GM19372 (cell line): ENCODE measurements around the gene DDR1.
"Not testable (repeated sequence)": the region's sequence is repeated elsewhere in the genome, so short reads cannot be mapped to it uniquely, and the experiment has no call there.

Experiments used
- ATAC-seq: cut with Tn5 transposase; IDR thresholded peaks from one replicate; pipeline ENCODE4 v1.9.1; 2021; ENCODE audit warnings: mild to moderate bottlenecking, low read depth, moderate library complexity; ENCODE audit not compliant: unreplicated experiment

The DDR1 gene

GRCh38 chr6:30852459-30852858, 31.9 kb upstream of the DDR1 start:
- ATAC-seq: not testable (repeated sequence)

DNA sequence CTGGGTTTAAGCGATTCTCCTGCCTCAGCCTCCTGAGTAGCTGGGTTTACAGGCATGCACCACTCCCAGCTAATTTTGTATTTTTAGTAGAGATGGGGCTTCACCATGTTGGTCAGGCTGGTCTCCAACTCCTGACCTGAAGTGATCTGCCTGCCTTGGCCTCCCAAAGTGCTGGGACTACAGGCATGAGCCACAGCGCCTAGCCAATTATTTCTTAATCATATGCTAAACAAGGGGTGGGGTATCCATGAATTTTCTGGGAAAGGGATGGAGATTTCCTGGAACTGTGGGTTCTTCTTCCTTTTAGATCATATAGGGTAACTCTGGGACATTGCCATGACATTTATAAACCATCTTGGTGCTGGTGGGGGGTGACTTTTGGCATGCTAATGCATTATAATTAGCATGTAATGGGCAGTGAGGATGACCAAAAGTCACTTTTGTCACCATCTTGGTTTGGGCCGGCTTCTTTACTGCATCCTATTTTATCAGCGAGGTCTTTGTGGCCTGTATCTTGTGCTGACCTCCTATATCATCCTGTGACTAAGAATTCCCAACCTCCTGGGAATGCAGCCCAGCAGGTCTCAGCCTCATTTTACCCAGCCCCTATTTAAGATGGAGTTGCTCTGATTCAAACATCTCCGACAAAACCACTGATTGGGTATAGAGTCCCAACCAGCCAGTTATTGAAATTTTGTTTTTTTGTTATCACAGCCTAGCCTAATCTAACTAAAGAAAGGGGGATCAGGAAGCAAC, 29.9 kb upstream of the DDR1 start:
- no peak for ATAC-seq

DNA sequence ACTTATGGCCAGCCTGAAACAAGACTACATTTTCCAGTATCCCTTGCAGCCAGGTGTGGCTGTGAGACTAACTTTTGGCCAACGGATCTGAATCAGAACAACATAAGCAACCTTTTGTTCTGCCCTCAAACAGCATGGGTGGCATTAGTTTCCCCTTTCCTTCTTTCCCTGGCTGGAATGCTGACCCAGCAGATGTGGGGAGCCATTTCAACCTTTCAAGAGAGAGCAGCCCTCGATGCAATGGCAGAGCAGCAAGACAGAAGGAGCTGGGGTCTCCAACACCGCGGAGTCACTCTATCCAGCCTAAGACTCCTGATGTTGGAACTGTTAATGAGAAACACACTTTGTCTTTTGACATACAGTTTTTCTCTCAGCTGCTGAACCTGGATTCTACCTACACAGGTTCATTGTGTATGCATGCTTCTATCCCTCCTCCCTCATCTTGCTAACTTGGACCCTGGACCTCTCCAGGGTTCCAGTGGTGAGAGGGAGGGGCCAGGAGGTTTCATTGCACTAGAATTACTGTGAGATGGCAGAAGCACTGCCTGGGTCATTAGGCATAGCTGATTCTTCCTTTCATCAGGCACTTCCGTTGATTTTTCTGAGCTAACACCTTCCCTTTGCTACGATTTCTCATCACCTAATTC, 28.8 kb upstream of the DDR1 start:
- ATAC-seq: no peak

GRCh38 chr6:30857112-30857511, 27.2 kb upstream of the DDR1 start:
- ATAC-seq: no peak

- no peak for ATAC-seq
Measured at GRCh38 chr6:30857549-30857948, 26.8 kb upstream of the DDR1 start.

- not testable (repeated sequence) for ATAC-seq
Measured at GRCh38 chr6:30859726-30860125, 24.6 kb upstream of the DDR1 start.

DNA sequence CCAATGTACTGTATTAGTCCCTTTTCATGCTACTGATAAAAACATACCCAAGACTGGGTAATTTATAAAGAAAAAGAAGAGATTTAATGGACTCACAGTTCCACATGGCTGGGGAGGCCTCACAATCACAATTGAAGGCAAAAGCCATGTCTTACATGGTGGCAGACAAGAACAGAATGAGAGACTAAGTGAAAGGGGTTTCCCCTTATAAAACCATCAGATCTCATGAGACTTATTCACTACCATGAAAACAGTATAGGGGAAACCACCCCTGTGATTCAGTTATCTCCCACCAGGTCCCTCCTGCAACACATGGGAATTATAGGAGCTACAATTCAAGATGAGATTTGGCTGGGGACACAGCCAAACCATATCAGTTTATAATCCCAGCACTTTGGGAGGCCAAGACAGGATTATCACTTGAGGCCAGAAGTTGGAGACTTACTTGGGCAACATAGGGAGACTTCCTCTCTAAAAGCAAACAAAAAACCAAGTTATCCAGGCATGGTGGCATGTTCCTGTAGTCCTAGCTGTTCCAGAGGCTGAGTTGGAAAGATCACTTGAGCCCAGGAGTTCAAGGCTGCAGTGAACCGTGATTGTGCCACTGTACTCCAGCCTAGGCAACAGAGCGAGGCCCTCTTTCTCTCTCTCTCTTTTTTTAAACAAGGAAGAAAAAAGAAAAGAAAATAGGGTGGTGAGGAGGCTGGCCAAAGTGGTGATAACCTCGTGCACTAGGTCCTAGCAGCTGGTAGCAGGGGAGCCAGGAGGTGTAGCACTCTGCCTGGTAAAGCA, 22.9 kb upstream of the DDR1 start:
- ATAC-seq: no peak

DNA sequence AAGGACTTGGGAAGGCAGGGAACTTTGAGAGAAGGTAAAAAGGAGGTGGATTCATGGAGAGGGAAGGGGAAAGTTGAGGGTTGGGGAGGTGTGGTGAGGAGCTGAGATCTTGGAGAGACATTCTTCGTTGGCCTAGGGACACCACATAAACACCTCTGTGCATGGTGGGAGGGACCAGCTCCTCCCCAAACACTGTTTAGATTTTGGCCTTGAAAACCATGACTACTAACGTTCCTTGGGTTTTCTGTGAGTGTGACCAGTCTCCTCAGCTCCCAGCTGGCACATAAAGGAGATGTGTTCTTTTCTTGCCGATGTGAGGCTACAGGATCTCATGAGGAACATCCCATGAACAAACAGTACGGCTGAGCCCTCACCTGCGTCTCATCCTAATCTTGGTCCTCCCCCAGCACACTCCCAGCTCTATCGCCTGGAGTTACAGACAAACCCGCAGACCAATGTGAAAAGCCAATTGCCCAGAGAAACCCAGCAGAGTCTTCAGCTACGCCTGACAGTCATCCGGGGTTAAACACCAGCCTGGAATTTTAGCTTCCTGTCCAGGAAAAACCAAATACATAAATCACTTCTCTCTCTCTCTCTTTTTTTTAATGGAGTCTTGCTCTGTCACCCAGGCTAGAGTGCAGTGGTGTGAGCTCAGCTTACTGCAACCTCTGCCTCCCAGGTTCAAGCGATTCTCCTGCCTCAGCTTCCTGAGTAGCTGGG, 22.0 kb upstream of the DDR1 start:
- no peak for ATAC-seq

GRCh38 chr6:30864325-30864724, 20.0 kb upstream of the DDR1 start:
- no peak for ATAC-seq

DNA sequence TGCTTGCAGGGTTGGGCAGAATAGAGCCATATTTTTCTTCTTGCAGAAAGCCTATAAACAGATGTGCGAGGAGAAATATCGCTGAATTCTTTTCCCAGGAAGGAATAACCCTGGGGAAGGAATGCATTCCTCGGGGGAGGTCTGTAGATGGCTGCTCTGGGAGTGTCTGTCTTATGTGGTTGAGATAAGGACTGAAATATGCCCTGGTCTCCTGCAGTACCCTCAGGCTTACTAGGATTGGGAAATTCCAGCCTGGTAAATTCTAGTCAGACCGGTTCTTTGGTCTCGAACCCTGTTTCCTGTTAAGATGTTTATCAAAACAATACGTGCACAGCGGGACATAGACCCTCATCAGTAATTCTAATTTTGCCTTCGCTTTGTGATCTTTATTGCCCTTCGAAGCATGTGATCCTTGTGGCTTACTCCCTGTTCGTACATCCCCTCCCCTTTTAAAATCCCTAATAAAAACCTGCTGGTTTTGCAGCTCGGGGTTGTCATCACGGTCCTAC, 15.0 kb upstream of the DDR1 start:
- ATAC-seq: not testable (repeated sequence)

- no peak for ATAC-seq
Measured at GRCh38 chr6:30870546-30870945, 13.8 kb upstream of the DDR1 start.

GRCh38 chr6:30871592-30872183, 12.6 kb upstream of the DDR1 start:
- no peak for ATAC-seq

DNA sequence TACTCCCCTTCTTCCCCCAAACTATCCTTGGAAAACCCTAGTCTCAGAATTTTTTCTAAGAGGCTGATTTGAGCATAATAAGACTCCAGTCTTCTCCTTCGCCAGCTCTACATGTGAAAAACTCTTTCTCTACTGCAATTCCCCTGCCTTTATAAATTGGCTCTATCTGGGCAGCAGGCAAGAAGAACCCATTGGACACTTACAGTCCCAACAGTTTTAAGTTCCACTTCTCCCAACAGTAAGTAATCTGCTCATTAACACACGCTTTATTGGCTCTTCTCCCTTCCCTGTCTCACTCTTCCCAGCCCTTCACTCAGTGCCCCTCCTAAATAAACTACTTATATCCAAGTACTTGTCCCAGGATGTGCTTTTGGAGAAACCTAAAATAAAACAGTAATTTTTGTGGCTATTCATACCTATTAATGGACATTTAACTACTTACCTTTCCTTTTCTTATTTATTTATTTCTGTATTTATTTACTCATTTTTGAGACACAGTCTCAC, 11.1 kb upstream of the DDR1 start:
- no peak for ATAC-seq

- ATAC-seq: not testable (repeated sequence)
Measured at GRCh38 chr6:30873795-30874194, 10.5 kb upstream of the DDR1 start.

GRCh38 chr6:30875244-30876038, 8.9 kb upstream of the DDR1 start:
- ATAC-seq: no peak

DNA sequence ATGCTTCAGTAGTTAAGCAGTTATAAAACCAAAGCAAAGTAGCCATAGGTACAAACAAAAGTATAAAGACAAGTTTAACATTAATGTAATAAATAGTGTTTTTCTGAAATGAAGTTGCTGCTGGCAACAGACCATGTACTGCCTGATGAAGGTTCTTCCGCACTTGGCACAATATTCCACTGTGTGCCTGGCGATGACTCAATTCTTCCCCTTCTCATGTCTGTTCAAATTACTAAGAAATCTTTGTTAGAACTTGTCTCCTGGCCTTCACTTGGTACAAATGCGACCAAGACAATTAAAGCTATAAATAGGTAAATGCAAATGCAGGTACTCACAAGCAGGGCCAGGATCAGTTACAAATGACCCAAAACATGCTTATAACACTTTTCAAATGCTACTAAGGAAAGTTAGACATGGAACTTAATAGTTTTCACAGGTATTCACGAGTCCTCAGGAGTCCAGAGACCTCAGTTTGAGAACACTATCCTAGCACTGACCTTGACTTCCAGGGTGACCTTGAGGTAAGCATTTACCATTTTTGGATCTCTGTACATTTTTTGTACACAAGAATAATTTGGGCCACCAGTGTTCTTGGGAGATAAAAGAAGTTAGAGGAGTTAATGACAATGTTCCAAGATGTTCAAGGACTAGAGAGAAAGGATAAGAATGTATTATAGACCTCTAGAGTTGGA, 8.1 kb upstream of the DDR1 start:
- ATAC-seq: no peak

DNA sequence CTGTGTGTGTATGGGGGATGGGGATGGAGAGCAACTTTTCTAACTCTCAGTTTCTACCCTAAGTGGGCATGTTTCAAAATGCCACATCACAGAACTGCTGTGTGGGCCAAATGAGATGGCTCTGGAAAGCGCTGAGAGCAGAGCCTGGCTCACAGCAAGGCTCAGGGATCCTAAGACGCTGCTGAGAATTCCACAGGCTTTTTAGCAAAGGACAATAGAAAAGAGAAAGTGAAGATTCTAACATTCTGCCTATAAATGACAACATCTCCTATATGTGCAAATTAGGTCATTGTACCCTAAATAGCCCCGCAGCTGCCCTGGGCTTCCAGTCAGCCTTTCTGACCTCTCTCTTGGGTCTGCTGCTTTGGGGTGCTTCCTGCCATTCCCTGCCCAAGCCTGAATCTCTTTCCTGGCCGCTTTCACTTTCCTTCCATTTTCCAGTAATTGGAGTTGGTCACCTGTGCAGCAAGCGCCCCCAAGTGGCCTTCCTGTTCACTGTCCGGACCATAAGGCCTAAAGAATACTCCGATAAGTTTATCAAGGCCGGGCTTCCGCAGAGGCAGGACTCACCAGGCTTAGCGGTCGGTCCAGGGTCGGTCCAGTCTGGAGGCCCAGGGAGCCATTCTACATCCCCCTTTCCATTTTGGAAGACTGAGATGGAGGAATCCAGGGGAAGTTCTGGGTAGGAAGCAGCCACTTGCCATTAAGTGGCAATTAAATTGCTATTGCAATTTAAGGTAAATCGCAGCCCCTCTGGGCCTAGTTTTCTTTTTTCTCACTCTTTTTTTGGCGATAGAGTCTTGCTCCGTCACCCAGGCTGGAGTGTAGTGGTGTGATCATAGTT, 6.7 kb upstream of the DDR1 start:
- ATAC-seq: no peak
